Activated gamma-delta T cell treated with Interleukin-2 at 50 U/mL for 16 hours (primary cell): ENCODE data around the gene BTBD7.
"Not testable (repeated sequence)": the region's sequence is repeated elsewhere in the genome, so short reads cannot be mapped to it uniquely, and the experiment has no call there.

Source experiments
- DNase-seq: peaks from one replicate; pipeline ENCODE4 v3.0.0-alpha.2; 2020

Gene BTBD7

GRCh38 chr14:93245764-93246420 is 86.9 kb downstream of the BTBD7 start:
- no peak for DNase-seq

GRCh38 chr14:93240678-93241000 is 92.2 kb downstream of the BTBD7 start:
- DNase-seq, result no peak

GRCh38 chr14:93239869-93240677 is 92.8 kb downstream of the BTBD7 start:
- DNase-seq, result no peak

DNA sequence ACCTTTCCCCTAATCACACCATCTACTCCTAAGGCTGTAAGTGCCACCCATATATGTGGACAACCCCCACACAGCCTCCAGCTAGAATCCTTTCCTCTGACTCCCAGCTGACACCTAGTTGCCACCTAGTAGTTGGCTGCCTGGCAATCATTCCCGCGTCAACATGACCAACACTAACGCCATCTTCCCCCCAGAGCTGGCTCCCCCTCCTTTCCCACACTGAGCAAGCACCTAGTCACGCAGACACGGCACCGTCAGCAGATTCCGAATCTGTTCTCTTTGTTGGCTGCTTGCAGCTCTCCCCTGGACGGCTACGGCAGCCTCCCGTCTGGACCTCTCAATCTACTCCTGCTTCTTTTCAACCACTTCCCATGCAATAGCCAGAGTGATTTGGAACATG is 98.0 kb downstream of the BTBD7 start:
- no peak for DNase-seq

GRCh38 chr14:93233078-93233477 is 99.8 kb downstream of the BTBD7 start:
- DNase-seq, result not testable (repeated sequence)

DNA sequence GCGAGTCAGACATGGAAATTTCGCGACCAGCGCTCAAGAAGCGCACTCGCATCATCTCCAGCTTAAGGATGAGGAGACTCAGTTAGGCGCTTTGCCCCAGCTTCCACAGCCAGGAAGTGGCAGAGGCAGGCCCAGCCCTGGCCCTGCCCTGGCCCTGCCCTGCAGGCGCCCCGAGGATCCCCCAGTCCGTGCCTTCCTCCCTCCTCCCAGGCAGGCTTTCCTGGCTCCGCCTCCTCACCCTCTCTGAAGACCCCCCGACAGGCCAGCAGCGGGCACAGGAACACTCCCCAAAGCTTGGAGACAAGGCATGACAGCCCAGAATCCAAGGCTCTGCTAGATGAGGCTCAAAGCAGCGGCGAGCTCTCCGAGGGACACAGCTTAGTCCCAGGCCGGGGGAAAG is 100.7 kb downstream of the BTBD7 start:
- DNase-seq, result no peak

- no peak for DNase-seq
Measured at GRCh38 chr14:93231129-93231979, 101.5 kb downstream of the BTBD7 start.

GRCh38 chr14:93230539-93230938 is 102.3 kb downstream of the BTBD7 start:
- DNase-seq, result no peak

GRCh38 chr14:93228550-93228949 is 104.3 kb downstream of the BTBD7 start:
- no peak for DNase-seq

DNA sequence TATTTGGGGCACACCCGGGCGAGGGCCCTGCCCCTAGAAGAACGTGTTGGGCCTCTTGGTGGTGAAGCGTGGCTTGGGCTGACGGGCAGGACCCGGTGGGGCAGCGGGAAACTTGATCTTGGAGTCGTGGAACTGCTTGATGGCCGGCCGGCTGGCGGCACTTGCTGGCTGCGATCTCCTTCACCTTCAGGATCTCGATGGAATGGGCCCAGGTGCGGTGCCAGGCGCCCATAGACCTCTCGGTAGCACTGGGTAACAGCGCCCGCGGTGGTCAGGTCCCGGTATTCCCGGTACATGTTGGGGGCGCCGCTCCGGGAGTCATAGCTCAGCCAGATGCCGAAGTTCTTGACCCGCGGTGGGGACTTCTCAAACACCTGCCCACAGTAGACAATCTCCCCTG is 109.3 kb downstream of the BTBD7 start:
- DNase-seq, result no peak

GRCh38 chr14:93220509-93220908 is 112.3 kb downstream of the BTBD7 start:
- DNase-seq, result no peak

DNA sequence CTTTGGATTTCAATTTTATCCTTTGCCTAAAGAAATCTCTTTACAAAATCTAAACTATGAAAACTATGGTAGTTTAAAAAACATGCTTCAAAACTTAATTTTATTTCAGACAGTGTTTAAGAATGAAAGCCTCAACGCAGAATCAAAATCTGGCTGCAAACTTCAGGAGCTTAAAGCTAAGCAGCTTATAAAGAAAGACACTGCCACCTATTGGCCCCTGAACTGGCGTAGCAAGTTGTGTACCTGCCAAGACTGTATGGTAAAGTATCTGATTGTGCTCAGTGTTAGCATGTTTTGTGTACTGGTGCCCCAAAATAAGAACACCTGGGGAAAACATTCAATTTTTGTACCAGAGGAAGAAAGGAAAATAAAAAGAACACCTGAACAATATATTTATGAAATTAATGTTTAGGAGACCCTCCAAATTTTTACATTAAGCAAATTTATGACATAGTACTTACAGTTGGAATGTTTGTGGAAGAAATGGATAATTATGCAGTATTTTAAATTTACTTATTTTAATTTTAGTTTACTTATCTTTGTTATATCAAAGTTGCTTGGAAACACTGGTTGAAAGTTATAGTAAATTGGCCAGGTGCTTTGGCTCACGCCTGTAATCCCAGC is 113.6 kb downstream of the BTBD7 start:
- peak; percentile 45 for DNase-seq

DNA sequence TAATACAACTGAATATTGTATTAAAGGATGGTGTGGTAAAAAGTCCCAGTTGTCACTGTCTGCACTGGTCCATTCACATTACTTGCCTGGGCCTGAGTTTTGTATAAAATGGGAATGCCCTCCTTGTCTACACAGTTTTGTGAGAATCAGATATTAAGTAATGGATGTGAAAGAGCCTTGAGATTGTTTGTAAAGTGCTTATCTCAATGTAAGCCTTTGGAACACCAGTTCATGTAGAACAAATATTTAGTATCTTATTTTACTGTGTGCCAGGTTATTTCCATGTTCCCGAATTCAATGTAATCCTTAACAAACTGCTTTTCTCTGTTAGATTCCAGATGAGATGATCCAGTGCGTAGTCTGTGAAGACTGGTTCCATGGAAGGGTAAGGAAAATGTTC is 118.2 kb downstream of the BTBD7 start:
- DNase-seq, result no peak

GRCh38 chr14:93212432-93212831 is 120.4 kb downstream of the BTBD7 start:
- DNase-seq, result no peak

GRCh38 chr14:93207468-93208308 is 125.1 kb downstream of the BTBD7 start:
- peak; percentile 14 for DNase-seq

GRCh38 chr14:93206793-93207467 is 125.9 kb downstream of the BTBD7 start, which contains the start of the genes GON7 and UBR7:
Gene GON7 (minus strand): TSS chr14:93207065. CDS start chr14:93207037, 28 bp downstream.
Gene UBR7 (plus strand): TSS chr14:93207256. CDS start chr14:93207292, 36 bp downstream.
- DNase-seq, result peak; percentile 86

GRCh38 chr14:93201155-93201704 is 131.6 kb downstream of the BTBD7 start:
- no peak for DNase-seq

GRCh38 chr14:93200553-93200952 is 132.3 kb downstream of the BTBD7 start:
- DNase-seq, result no peak

GRCh38 chr14:93199031-93199430 is 133.8 kb downstream of the BTBD7 start:
- no peak for DNase-seq

- DNase-seq, result no peak
Measured at GRCh38 chr14:93195316-93195999, 137.4 kb downstream of the BTBD7 start.
